Ovary (tissue), 9 donors: ENCODE results near the gene RPLP2. TPM values are rescaled to one million over a fixed set of nuclear protein-coding genes. Genes with fewer than 3 reads are reported as not detected.

Source experiments
- DNase-seq, 5 donors: peaks; one replicate each; pipeline ENCODE4 v3.0.0-alpha.2; 2019 to 2020
- H3K27ac ChIP-seq, 2 donors: fragments of 200-600 bp; one replicate each; pipeline versions ENCODE4 v1.5.1 to v1.8.0; 2019 to 2022
- H3K27me3 ChIP-seq: fragments of 200-600 bp; one replicate; pipeline ENCODE4 v1.8.0; 2022
- H3K36me3 ChIP-seq: fragments of 200-600 bp; sonication (generic); one replicate; pipeline ENCODE4 v1.5.1; 2019
- H3K4me1 ChIP-seq: one replicate; pipeline ENCODE4 v1.8.1; 2013; ENCODE audit warnings: mild to moderate bottlenecking, moderate library complexity; ENCODE audit not compliant: insufficient read depth
- H3K4me3 ChIP-seq: fragments of 200-600 bp; sonication (generic); one replicate; pipeline ENCODE4 v1.5.1; 2017
- H3K9me3 ChIP-seq, 2 donors: fragments of 200-600 bp in 1 of 2; sonication (generic) in 1 of 2; one replicate each; pipeline versions ENCODE4 v1.5.1 to v1.8.1; 2013 to 2019; ENCODE audit warnings: mild to moderate bottlenecking in 1 of 2, moderate library complexity in 1 of 2
- CTCF ChIP-seq, 3 donors: fragments of 450-650 bp in 2 of 3; fragments of 200-600 bp in 1 of 3; IDR thresholded peaks; one replicate each; pipeline versions ENCODE4 v1.5.1 to v1.8.0; 2016 to 2022; ENCODE audit warnings: antibody characterized with exemption in 3 of 3, mild to moderate bottlenecking in 1 of 3
- EP300 ChIP-seq: sonication (generic); formaldehyde crosslinking; IDR thresholded peaks from one replicate; pipeline ENCODE4 v1.6.1; 2017; ENCODE audit warnings: antibody characterized with exemption
- POLR2A ChIP-seq: fragments of 450-650 bp; IDR thresholded peaks from one replicate; pipeline ENCODE4 v1.6.1; 2017; ENCODE audit warnings: antibody characterized with exemption, mild to moderate bottlenecking, moderate library complexity
- WGBS, 3 donors: extraction: QIAGEN DNeasy Blood & Tissue Kit in 1 of 3; methylation state at CpG; one replicate each; pipeline versions ENCODE4 v1.1.5 to v1.1.7; 2013 to 2017; 5-methylcytosine and 5-hydroxymethylcytosine counted together
- intact Hi-C, 4 donors: fragments of 100-400 bp; cut with DNase I; formaldehyde crosslinking; loops; one replicate each; pipeline versions ENCODE4 v1.11.0 to v1.15.1; 2022 to 2023
- polyA plus RNA-seq, 2 donors: library from polyadenylated mRNA; stranded (reverse); fragments of 200-250 nt in 1 of 2; fragments of 350-450 nt in 1 of 2; fragmentation: Illumina TruSeq in 1 of 2; extraction: RNeasy Lipid Tissue Mini Kit (QIAGEN cat#74804) in 1 of 2; gene quantifications; one replicate each; pipeline ENCODE4 v1.2.3, GENCODE V29; 2013 to 2014
- total RNA-seq, 7 donors: library from RNA; depleted of rRNA in 2 of 7; stranded (reverse); fragments of >200 nt in 2 of 7; fragmentation: NEBNext Ultra II Directional in 3 of 7; extraction: Animal tissue kit (Norgen Biotek cat#: 25700) in 3 of 7; gene quantifications; one replicate each; pipeline versions ENCODE4 v1.1.0 to v1.2.4, GENCODE V29; 2016 to 2023
- donor health status: DM: no; HTN: no; CAD: no; lungs with moderate emphysema.
- donor health status: DM: no; HTN: no; CAD: no.
- donor health status: Bipolar disorder and iron deficiency.
- donor health status: DM: yes; HTN: yes; CAD: no.
- donor health status: DM: no; HTN: no; CAD: no.
- donor health status: DM: yes; HTN: yes; CAD: no.

RPLP2 gene
- total and polyA plus RNA-seq, 9 donors, result 237 to 4,238 (median 2,804) TPM

DNA sequence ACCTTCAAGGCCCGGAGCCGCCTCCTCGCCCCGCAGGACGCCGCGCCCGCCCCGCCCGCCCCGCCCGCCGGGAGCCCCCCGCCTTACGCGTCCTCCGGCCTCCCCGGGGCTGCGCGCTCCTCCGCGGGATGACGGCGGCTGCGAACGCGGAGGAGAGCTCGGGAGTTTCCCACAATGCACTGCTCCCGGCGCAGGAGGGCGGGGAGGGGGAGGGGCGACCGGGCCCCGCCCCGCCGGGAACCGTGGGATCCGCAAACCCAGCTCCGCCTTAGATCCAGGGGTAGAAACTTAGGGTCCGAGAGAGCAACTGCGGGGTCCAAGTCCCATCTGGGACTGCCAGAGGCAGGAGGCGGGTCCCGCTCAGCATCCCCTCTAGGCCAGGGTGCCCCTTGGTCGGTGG, 19.8 kb upstream of the RPLP2 start, which contains the start of gene CEND1:
TSS of gene CEND1 (minus strand) at position 148 of the 400 bp plus-strand sequence. CDS start 1,514 bp downstream, outside the sequence.
- Histone ChIP-seq H3K36me3 (no peaks in the 10 kb centered on the region), H3K27ac (no peak within 1 kb of the TSS), H3K9me3 (no peaks in the 10 kb centered on the region), H3K27me3 (no peaks in the 10 kb centered on the region), H3K4me3 (no peak within 1 kb of the TSS), H3K4me1 (peaks cover 2% of the 10 kb centered on the region)
- intact Hi-C loops, result no loop called here
- 2 to 3% (median 3%) methylated on average over 21 to 44 of the region's 44 CpGs for WGBS, 3 donors
- DNase-seq, result no peak
- TF ChIP-seq POLR2A (no peak), EP300 (no peak), CTCF (IDR thresholded peaks at IDR 0.05) (no peak)

- WGBS, 3 donors, result 54 to 65% (median 62%) methylated on average over 16 to 18 of the region's 18 CpGs
- DNase-seq, result peak in 1 of 5 donors; percentile 26
- intact Hi-C loops, result no loop called here
- Histone ChIP-seq H3K27me3 (no peaks in the 10 kb centered on the region), H3K9me3 (no peaks in the 10 kb centered on the region), H3K4me3 (no peak overlapping the region), H3K27ac (no peak overlapping the region), H3K36me3 (no peaks in the 10 kb centered on the region), H3K4me1 (peaks cover 8% of the 10 kb centered on the region)
- no peak for TF ChIP-seq CTCF (IDR thresholded peaks at IDR 0.05)
- TF ChIP-seq POLR2A, result no peak
- TF ChIP-seq EP300, result no peak
These were observed 18.8 kb upstream of the RPLP2 start for GRCh38 chr11:790721-791564.

DNA sequence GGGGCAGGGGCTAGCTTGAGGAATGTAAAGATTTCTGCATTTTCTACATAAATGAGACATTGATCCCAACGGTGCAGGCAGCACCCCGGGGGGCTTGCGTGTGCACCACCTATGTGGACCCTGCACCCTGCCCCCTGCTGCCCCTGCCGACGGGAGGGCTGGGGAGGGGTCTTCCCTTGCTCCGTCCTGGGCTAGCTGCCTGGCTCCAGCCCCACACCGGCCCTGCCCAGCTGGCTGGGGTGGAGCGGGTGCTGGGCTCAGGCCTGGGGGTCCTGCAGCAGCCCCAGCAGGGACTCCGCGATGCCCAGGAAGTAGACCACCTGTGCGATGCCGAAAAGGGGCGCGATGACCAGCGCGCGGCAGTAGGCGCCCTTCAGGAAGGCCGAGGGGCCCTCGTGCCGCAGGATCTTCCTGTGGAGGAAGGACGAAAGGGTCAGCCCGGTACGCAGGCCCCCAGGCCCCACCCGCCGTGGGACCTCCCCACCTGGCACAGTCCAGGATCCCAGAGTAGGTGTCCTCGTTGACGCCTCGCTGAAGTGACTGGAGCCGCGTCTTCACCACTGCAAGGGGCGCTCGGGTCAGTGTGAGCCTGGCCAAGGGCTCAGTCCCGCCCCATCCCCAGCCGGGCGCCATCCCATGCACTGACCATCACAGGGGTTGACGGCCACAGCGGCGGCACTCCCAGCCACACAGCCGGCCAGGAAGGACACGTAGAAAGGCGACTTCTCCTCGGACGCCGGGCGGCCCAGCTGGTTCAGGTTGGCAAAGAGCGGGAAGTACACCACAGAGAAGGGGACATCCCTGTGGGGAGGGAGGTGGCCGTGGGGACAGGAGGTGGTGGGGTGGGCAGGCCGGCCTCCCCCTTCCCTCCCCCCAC, 17.9 kb upstream of the RPLP2 start:
- 83 to 92% (median 89%) methylated on average over 46 to 49 of the region's 49 CpGs for WGBS, 3 donors
- Histone ChIP-seq H3K4me3 (no peak overlapping the region), H3K9me3 (no peaks in the 10 kb centered on the region), H3K27me3 (no peaks in the 10 kb centered on the region), H3K36me3 (no peaks in the 10 kb centered on the region), H3K27ac (no peak overlapping the region), H3K4me1 (peaks cover 13% of the 10 kb centered on the region)
- no peak for TF ChIP-seq CTCF (IDR thresholded peaks at IDR 0.05)
- TF ChIP-seq EP300, result no peak
- peak in 2 of 5 donors; percentile 26 to 46 for DNase-seq
- intact Hi-C loops, result no loop called here

GRCh38 chr11:792535-792821, 17.3 kb upstream of the RPLP2 start:
- 89 to 92% (median 92%) methylated on average over 15 of the region's 15 CpGs for WGBS, 3 donors
- Histone ChIP-seq H3K27me3 (no peaks in the 10 kb centered on the region), H3K4me1 (peaks cover 13% of the 10 kb centered on the region), H3K4me3 (no peak overlapping the region), H3K9me3 (no peaks in the 10 kb centered on the region), H3K27ac (no peak overlapping the region), H3K36me3 (no peaks in the 10 kb centered on the region)
- intact Hi-C loops, result no loop called here
- no peak for TF ChIP-seq POLR2A
- TF ChIP-seq CTCF (IDR thresholded peaks at IDR 0.05), result no peak
- TF ChIP-seq EP300, result no peak
- DNase-seq, result no peak
